ENCODE results near the gene PXN. TPM values are rescaled to one million over a fixed set of nuclear protein-coding genes. Genes with fewer than 3 reads are reported as not detected.

PXN gene
- total and polyA plus RNA-seq, 10 of the 15 experiments (the other 5 are each of a cell fraction or from before 2014, with no cell fraction given), result 1.0 to 32.0 (median 11.5) TPM

- no TSS peak for BruUV-seq (replicated peaks)
- Histone ChIP-seq H3K9me3 (replicated peaks; ENCODE audit: control insufficient read depth, insufficient read depth, low read length) (no peaks in the 10 kb centered on the region), H3K4me1 (ENCODE audit: control insufficient read depth, insufficient read depth, low read length) (peaks cover 21% of the 10 kb centered on the region), H3K4me3 (no peak overlapping the region), H3K9ac (ENCODE audit: control insufficient read depth, insufficient read depth, low read length) (no peak overlapping the region), H4K20me1 (ENCODE audit: control insufficient read depth, insufficient read depth) (no peaks in the 10 kb centered on the region), H2AFZ (ENCODE audit: control insufficient read depth, low read depth, low read length) (no peak overlapping the region), H3K79me2 (ENCODE audit: control insufficient read depth, insufficient read depth, low read length) (no peaks in the 10 kb centered on the region), H3K27me3 (replicated peaks in 1 of 2; ENCODE audit: control insufficient read depth in 2 of 2, insufficient read depth in 2 of 2, low read length in 1 of 2) (no peaks in the 10 kb centered on the region), H3K36me3 (ENCODE audit: control insufficient read depth in 2 of 2, insufficient read depth in 2 of 2, low read length in 1 of 2) (no peaks in the 10 kb centered on the region), H3K4me2 (ENCODE audit: control insufficient read depth, insufficient read depth) (no peak overlapping the region), H3K27ac (ENCODE audit: control insufficient read depth, insufficient read depth) (no peak overlapping the region)
- in situ Hi-C loops (cut with MboI), result no loop called here
- no peak for TF ChIP-seq JUND (IDR thresholded peaks at IDR 0.05; ENCODE audit: low read depth, low read length)
- TF ChIP-seq TCF12 (IDR thresholded peaks at IDR 0.05; ENCODE audit: low read depth, low read length), result no peak
- no peak for TF ChIP-seq NFXL1 (IDR thresholded peaks at IDR 0.05; ENCODE audit: borderline replicate concordance)
- no peak for TF ChIP-seq RELB (IDR thresholded peaks at IDR 0.05; ENCODE audit: low read depth)
- no peak for TF ChIP-seq MEF2A (IDR thresholded peaks at IDR 0.05; ENCODE audit: insufficient read depth, low read depth, low read length)
- intact Hi-C loops (cut with micrococcal nuclease; ENCODE audit: unreplicated experiment), result no loop called here
- ChIA-PET CTCF (interaction anchor here (0.6 to 9.3 kb wide), 9 partner anchors 8 to 34 kb away, joined by 3 to 287 read pairs (median 3); partner anchors contain the start of genes PXN and RPLP0), RAD21 (ENCODE audit: unreplicated experiment) (interaction anchor here (1.2 to 7.5 kb wide), 4 partner anchors 32 to 62 kb away, joined by 3 to 170 read pairs (median 7); partner anchors contain the start of genes PXN, RNU4-1 and RNU4-2), SMC1A (ENCODE audit: uncharacterized antibody, unreplicated experiment) (interaction anchor here (1.0 to 8.5 kb wide), 5 partner anchors 17 to 61 kb away, joined by 3 to 152 read pairs (median 3); partner anchors contain the start of genes PXN and RNU4-2), POLR2A (interaction anchor here (0.6 to 2.4 kb wide), 6 partner anchors 9 to 101 kb away, joined by 3 to 7 read pairs (median 4); partner anchors contain the start of genes RNU4-1 and RNU4-2)
- FAIRE-seq, result no peak
- 68% methylated on average over 9 of the region's 9 CpGs for WGBS (ENCODE audit: insufficient coverage, insufficient replicate concordance, low lambda C conversion rate, missing lambda C conversion rate)
- no peak for DNase-seq (ENCODE audit: low read depth, low spot score)
- no peak for ATAC-seq
Observed at GRCh38 chr12:120230326-120230973, 35.1 kb downstream of the PXN start.
